HepG2 (cell line): ENCODE data around the gene EIF5. TPM values are rescaled to one million over a fixed set of nuclear protein-coding genes. Genes with fewer than 3 reads are reported as not detected.

Source experiments
- CENPX ChIP-seq: sonication (generic); formaldehyde crosslinking; IDR thresholded peaks from 2 replicates; pipeline ENCODE4 v1.9.0; 2021; ENCODE audit warnings: mild to moderate bottlenecking, missing genetic modification reagents, moderate library complexity
- DPF2 ChIP-seq: sonication (generic); formaldehyde crosslinking; IDR thresholded peaks from 2 replicates; pipeline ENCODE4 v1.4.0; 2020; ENCODE audit warnings: mild to moderate bottlenecking, low read depth, missing genetic modification reagents, borderline replicate concordance
- GATAD2A ChIP-seq: IDR thresholded peaks from 2 replicates; pipeline ENCODE4 v1.6.1; 2016
- HNF4A ChIP-seq: sonication (generic); formaldehyde crosslinking; IDR thresholded peaks from 2 replicates; pipeline ENCODE4 v1.4.0; 2020; ENCODE audit warnings: missing genetic modification reagents
- HNRNPL ChIP-seq: fragments of 200-400 bp; formaldehyde crosslinking; IDR thresholded peaks from 2 replicates; pipeline ENCODE4 v1.6.1; 2017; ENCODE audit warnings: mild to moderate bottlenecking, low read depth, low read length
- KDM5B ChIP-seq: sonication (generic); formaldehyde crosslinking; IDR thresholded peaks from 2 replicates; pipeline ENCODE4 v1.4.0; 2020; ENCODE audit warnings: missing genetic modification reagents, mild to moderate bottlenecking, borderline replicate concordance
- KLF16 ChIP-seq, 2 experiments: sonication (generic) in 1 of 2; formaldehyde crosslinking in 1 of 2; IDR thresholded peaks; 2 replicates each; pipeline versions ENCODE4 v1.6.1 to v1.8.0; 2016 to 2023; ENCODE audit warnings: missing genetic modification reagents in 2 of 2, missing compliant biosample characterization in 1 of 2
- MTF2 ChIP-seq: sonication (generic); formaldehyde crosslinking; IDR thresholded peaks from 2 replicates; pipeline ENCODE4 v1.5.0; 2020; ENCODE audit warnings: missing genetic modification reagents, borderline replicate concordance
- NFKB2 ChIP-seq: sonication (generic); formaldehyde crosslinking; IDR thresholded peaks from 2 replicates; pipeline ENCODE4 v1.4.0; 2020; ENCODE audit warnings: missing genetic modification reagents, borderline replicate concordance
- NPAS2 ChIP-seq: sonication (generic); formaldehyde crosslinking; IDR thresholded peaks from 2 replicates; pipeline ENCODE4 v1.8.0; 2022; ENCODE audit warnings: mild to moderate bottlenecking, missing genetic modification reagents, borderline replicate concordance
- RARA ChIP-seq: IDR thresholded peaks from 2 replicates; pipeline ENCODE4 v1.6.1; 2016; ENCODE audit warnings: missing genetic modification reagents, missing compliant biosample characterization
- RBM22 ChIP-seq: fragments of 200-400 bp; formaldehyde crosslinking; optimal IDR thresholded peaks from 2 replicates; pipeline ENCODE3; 2017; ENCODE audit warnings: mild to moderate bottlenecking, low read length, moderate library complexity
- SAP130 ChIP-seq: IDR thresholded peaks from 2 replicates; pipeline ENCODE4 v1.6.1; 2016; ENCODE audit warnings: low read depth
- SMAD3 ChIP-seq: sonication (generic); formaldehyde crosslinking; IDR thresholded peaks from 2 replicates; pipeline ENCODE4 v1.4.0; 2020; ENCODE audit warnings: missing genetic modification reagents
- TBX2 ChIP-seq: sonication (generic); formaldehyde crosslinking; IDR thresholded peaks from 2 replicates; pipeline ENCODE4 v1.5.0; 2020; ENCODE audit warnings: missing genetic modification reagents, mild to moderate bottlenecking, borderline replicate concordance
- TFAP4 ChIP-seq: sonication (generic); IDR thresholded peaks from 2 replicates; pipeline ENCODE4 v1.6.1; 2016; ENCODE audit warnings: low read depth, borderline replicate concordance
- ZNF142 ChIP-seq: sonication (generic); formaldehyde crosslinking; IDR thresholded peaks from 2 replicates; pipeline ENCODE4 v1.4.0; 2020; ENCODE audit warnings: missing genetic modification reagents
- ZNF598 ChIP-seq: sonication (generic); formaldehyde crosslinking; IDR thresholded peaks from 2 replicates; pipeline ENCODE4 v1.5.1; 2020; ENCODE audit warnings: mild to moderate bottlenecking, missing genetic modification reagents, borderline replicate concordance
- ZNF614 ChIP-seq: IDR thresholded peaks from 2 replicates; pipeline ENCODE4 v1.6.1; 2018; ENCODE audit warnings: missing biosample characterization, missing genetic modification reagents, inconsistent platforms, borderline replicate concordance
- ZNF672 ChIP-seq: sonication (generic); formaldehyde crosslinking; IDR thresholded peaks from 2 replicates; pipeline ENCODE4 v1.8.1; 2022; ENCODE audit warnings: missing genetic modification reagents
- ZNF704 ChIP-seq: sonication (generic); formaldehyde crosslinking; IDR thresholded peaks from 2 replicates; pipeline ENCODE4 v1.8.1; 2023; ENCODE audit warnings: mild to moderate bottlenecking, inconsistent platforms, moderate library complexity, missing genetic modification reagents, borderline replicate concordance
- polyA plus RNA-seq, 8 experiments: library from polyadenylated mRNA; depleted of rRNA in 3 of 8; stranded (reverse) in 7 of 8; unstranded in 1 of 8; fragments of >200 nt; fragmentation: Illumina TruSeq in 4 of 8; extraction: Trizol in 4 of 8; gene quantifications; 2 replicates each; pipeline versions ENCODE4 v1.2.1 to v1.2.3, GENCODE V29; 2011 to 2016; ENCODE audit warnings: low read depth in 4 of 8, missing spikeins in 1 of 8, mixed read lengths in 1 of 8; ENCODE audit not compliant: insufficient read depth in 1 of 8
- total RNA-seq, 5 experiments: library from RNA; depleted of rRNA; stranded (reverse); fragments of >200 nt; fragmentation: Illumina TruSeq; extraction: Trizol; gene quantifications; 2 replicates each; pipeline ENCODE4 v1.2.3, GENCODE V29; 2016; ENCODE audit warnings: low read depth in 1 of 5

EIF5 gene
- total and polyA plus RNA-seq, 2 of the 13 experiments (the other 11 are each of a cell fraction or from before 2014, with no cell fraction given) = 189 to 281 TPM

- peak; percentile 76 for TF ChIP-seq RARA (CRISPR knock-in tag)
- no peak for TF ChIP-seq SMAD3
- no peak for TF ChIP-seq ZNF142 (CRISPR knock-in tag)
- no peak for TF ChIP-seq NPAS2
- TF ChIP-seq SAP130 (CRISPR knock-in tag) = peak; percentile 59; the same call in 1 of the 2 replicates
- TF ChIP-seq CENPX (CRISPR knock-in tag) = no peak
- no peak for TF ChIP-seq ZNF598
- no peak for TF ChIP-seq RBM22
- 0 out of 2 replicates have a peak, but pooled peaks have one; percentile 40 for TF ChIP-seq KDM5B (CRISPR knock-in tag)
- no peak for TF ChIP-seq DPF2 (CRISPR knock-in tag)
- TF ChIP-seq ZNF614 (CRISPR knock-in tag) = no peak
- no peak for TF ChIP-seq ZNF704
- 0 out of 2 replicates have a peak, but pooled peaks have one; percentile 57 for TF ChIP-seq TFAP4
- no peak for TF ChIP-seq MTF2 (CRISPR knock-in tag)
- no peak for TF ChIP-seq HNF4A (CRISPR knock-in tag)
- TF ChIP-seq HNRNPL = 0 out of 2 replicates have a peak, but pooled peaks have one; percentile 46
- no peak for TF ChIP-seq ZNF672 (CRISPR knock-in tag)
- peak in 1 of 2 experiments; percentile 25; a peak in 1 of 4 replicates for TF ChIP-seq KLF16 (CRISPR knock-in tag; IDR thresholded peaks at IDR 0.05)
- no peak for TF ChIP-seq NFKB2 (CRISPR knock-in tag)
- TF ChIP-seq GATAD2A = peak; percentile 44
- 0 out of 2 replicates have a peak, but pooled peaks have one; percentile 36 for TF ChIP-seq TBX2 (CRISPR knock-in tag)
Measured at GRCh38 chr14:103314496-103315277, 19.4 kb upstream of the EIF5 start (continued).
